PFSK-1 (cell line): ENCODE measurements around the gene COL4A2.

ENCODE experiments used
- POLR2AphosphoS5 ChIP-seq: IDR thresholded peaks from 2 replicates; pipeline ENCODE4 v1.6.1; 2012; ENCODE audit warnings: low read depth, mild to moderate bottlenecking, control low read depth, low read length, moderate library complexity
- TAF1 ChIP-seq: IDR thresholded peaks from 2 replicates; pipeline ENCODE4 v1.6.1; 2012; ENCODE audit warnings: low read length, control low read depth, borderline replicate concordance; ENCODE audit not compliant: insufficient read depth

DNA sequence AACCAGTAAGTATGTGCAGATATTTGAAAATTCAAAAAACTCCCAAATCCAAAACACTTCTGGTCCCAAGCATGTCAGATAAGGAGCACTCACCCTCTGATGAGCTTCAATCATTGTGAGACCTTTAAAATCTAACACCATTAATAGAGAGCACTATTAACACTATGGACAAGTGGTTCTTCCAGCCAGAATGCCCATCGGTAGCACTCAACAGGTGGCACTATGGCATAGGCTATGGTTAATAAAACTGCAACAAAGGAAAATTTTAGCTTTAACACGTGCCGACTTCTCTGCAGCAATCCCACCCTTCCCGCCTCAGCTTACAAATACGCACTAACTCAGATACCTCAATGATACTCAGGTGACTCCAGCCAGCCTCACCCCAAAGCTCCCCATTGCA lies 62.3 kb downstream of the COL4A2 start:
- TF ChIP-seq POLR2AphosphoS5 (no peak), TAF1 (no peak)
